AG10803 (cell line): ENCODE measurements around the gene STX17.

Source experiments
- DNase-seq: peaks from one replicate; pipeline ENCODE4 v3.0.0; 2010; ENCODE audit warnings: low read depth
- H3K4me3 ChIP-seq: 2 replicates; pipeline ENCODE4 v1.5.1; 2011; ENCODE audit warnings: mild to moderate bottlenecking, low read length, control low read depth
- CTCF ChIP-seq: conservative IDR thresholded peaks from 2 replicates; pipeline ENCODE4 v1.5.1; 2011; ENCODE audit warnings: mild to moderate bottlenecking, low read length, control low read depth, inconsistent platforms

STX17 gene

DNA sequence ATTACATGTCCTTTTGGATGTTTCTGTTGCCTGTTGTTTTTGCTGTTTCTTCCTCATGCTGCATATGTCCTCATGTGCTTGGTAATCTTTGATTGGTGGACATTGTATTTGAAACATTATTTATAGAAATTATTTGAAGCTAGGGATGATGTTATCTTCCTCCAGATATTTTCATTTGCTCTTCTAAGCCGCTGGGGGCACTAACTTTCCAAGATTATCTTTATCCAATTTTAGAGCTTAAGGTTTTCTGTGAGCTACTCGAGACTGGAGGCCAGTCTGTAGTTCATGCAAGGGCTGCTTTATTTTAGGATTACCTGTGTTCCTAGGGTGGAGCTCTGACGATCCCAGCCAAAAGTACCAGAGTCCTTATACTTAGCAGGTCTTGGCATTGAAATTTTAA is 40.9 kb downstream of the STX17 start:
- DNase-seq = no peak
- H3K4me3 ChIP-seq = no peak overlapping the region
- peak; percentile 18; the same call in 1 of the 2 replicates for TF ChIP-seq CTCF

- H3K4me3 ChIP-seq = no peak overlapping the region
- no peak for DNase-seq
- no peak for TF ChIP-seq CTCF
These were observed 42.0 kb downstream of the STX17 start for GRCh38 chr9:99948482-99948881.

DNA sequence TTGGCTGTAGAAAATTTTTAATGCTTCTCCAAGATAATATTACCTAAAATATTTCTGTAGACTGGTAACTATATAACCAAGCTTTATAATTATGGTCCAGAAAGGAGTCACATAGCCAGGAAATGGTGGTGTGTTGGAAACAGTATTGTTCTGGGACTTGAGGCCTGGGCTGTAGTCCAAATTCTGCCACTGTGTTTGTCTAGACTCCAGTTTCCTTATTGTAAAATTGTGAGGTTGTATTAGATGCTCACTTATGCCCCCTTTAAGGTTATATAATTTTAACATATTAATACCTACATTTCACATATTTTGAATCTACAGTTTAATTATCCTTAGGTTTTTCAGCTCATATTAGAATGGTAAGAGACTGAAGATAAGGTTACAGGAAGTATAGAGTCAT is 42.4 kb downstream of the STX17 start:
- no peak for DNase-seq
- no peak for TF ChIP-seq CTCF
- no peak overlapping the region for H3K4me3 ChIP-seq

- no peak overlapping the region for H3K4me3 ChIP-seq
- no peak for TF ChIP-seq CTCF
- no peak for DNase-seq
These were observed 47.5 kb downstream of the STX17 start for GRCh38 chr9:99953861-99954507.

- H3K4me3 ChIP-seq = no peak overlapping the region
- no peak for DNase-seq
- no peak for TF ChIP-seq CTCF
These were observed 48.4 kb downstream of the STX17 start for GRCh38 chr9:99954819-99955218.

- DNase-seq = no peak
- TF ChIP-seq CTCF = no peak
- H3K4me3 ChIP-seq = no peak overlapping the region
These were observed 49.2 kb downstream of the STX17 start for GRCh38 chr9:99955606-99956005.

GRCh38 chr9:99962680-99963261 is 56.3 kb downstream of the STX17 start:
- TF ChIP-seq CTCF = no peak

More at GRCh38 chr9:99962680-99963261, 56.3 kb downstream of the STX17 start:
- no peak for DNase-seq
- no peak overlapping the region for H3K4me3 ChIP-seq
